Colonic mucosa (tissue), 4 donors: Measurements from ENCODE around the gene HOXB9. TPM values are rescaled to one million over a fixed set of nuclear protein-coding genes. Genes with fewer than 3 reads are reported as not detected.

Source experiments
- DNase-seq: peaks from one replicate; pipeline ENCODE4 v3.0.0-alpha.2; 2020
- H3K27ac ChIP-seq: fragments of 200-600 bp; one replicate; pipeline ENCODE4 v1.8.0; 2021
- H3K27me3 ChIP-seq: fragments of 200-600 bp; one replicate; pipeline ENCODE4 v1.8.0; 2021
- H3K36me3 ChIP-seq: fragments of 200-600 bp; one replicate; pipeline ENCODE4 v1.8.0; 2021
- H3K4me1 ChIP-seq: fragments of 200-600 bp; one replicate; pipeline ENCODE4 v1.8.0; 2021; ENCODE audit warnings: mild to moderate bottlenecking
- H3K4me3 ChIP-seq: fragments of 200-600 bp; one replicate; pipeline ENCODE4 v1.8.0; 2021
- H3K9ac ChIP-seq, 2 donors: one replicate each; pipeline ENCODE4 v1.7.0; 2013; ENCODE audit warnings: control low read depth in 2 of 2, low read depth in 2 of 2, low read length in 2 of 2
- H3K9me3 ChIP-seq: fragments of 200-600 bp; one replicate; pipeline ENCODE4 v1.8.0; 2021
- intact Hi-C: fragments of 100-400 bp; cut with DNase I; formaldehyde crosslinking; loops from one replicate; pipeline ENCODE4 v1.14.1; 2022
- total RNA-seq, 2 donors: library from RNA; stranded (reverse); fragmentation: NEBNext Ultra II Directional in 1 of 2; extraction: Animal tissue kit (Norgen Biotek cat#: 25700) in 1 of 2; gene quantifications; one replicate each; pipeline ENCODE4 v1.2.1, GENCODE V29; 2021
- TF ChIP-seq, protein P1 (sequence below): fragments of 200-600 bp; IDR thresholded peaks from one replicate; pipeline ENCODE4 v1.8.0; 2022; ENCODE audit warnings: antibody characterized with exemption, mild to moderate bottlenecking
- donor health status: healthy.
- donor health status: DM: no; HTN: no; CAD: no.
- donor health status: DM: no; HTN: no; CAD: no.

Gene HOXB9
- total RNA-seq, 2 donors from 2014 or later: 37.1 to 73.9 TPM

DNA sequence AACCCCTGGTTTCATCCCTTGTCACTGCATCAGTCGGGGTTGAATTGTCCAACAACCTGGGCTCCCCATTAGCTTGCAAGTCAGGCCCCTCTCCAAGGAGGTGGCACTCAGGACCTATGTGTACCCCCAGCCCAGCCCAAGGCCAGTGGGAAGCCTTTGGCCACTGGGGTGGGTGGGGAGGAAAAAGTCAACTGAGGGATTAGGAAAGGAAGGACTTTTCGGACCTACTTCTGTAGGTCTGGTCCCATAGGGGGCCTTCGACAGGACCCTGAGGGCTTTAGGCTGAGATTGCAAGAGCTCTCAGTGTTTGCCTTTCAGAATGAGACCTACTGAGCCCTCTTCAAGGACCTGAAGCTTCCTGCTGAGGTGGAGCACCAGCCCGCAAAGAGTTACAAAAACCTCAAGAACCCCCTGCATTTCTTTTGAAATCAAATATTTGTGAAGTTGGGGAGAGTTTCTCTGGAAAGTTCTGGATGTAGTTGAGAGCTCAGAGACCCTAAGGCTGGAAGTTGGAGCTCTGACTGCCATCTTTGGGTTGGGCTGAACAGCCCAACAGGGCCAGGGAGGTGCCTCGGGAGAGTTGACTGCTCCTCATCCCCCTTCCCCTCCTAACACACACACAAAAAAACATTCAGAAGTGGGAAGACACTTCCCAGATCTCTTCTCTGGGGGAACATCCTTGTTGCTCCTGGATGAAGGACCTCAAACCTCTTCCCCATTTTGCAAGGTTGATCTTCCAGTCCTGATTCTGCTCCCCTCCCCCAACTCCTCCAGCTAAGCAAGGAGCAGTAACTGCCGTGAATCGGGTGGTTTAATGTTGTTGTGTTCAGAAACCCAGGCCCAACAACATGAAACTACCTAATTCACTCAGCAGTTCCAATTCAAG lies 5.8 kb upstream of the HOXB9 start:
- peak; percentile 64 for DNase-seq
- intact Hi-C loops: no loop called here
- Histone ChIP-seq H3K27me3 (peaks cover 40% of the 10 kb centered on the region), H3K36me3 (no peaks in the 10 kb centered on the region), H3K9me3 (no peaks in the 10 kb centered on the region), H3K27ac (peak overlapping the region; percentile 86), H3K9ac (peak overlapping the region; percentile 71 to 76), H3K4me3 (peak overlapping the region; percentile 8), H3K4me1 (peaks cover 26% of the 10 kb centered on the region)
- TF ChIP-seq, protein P1, sequence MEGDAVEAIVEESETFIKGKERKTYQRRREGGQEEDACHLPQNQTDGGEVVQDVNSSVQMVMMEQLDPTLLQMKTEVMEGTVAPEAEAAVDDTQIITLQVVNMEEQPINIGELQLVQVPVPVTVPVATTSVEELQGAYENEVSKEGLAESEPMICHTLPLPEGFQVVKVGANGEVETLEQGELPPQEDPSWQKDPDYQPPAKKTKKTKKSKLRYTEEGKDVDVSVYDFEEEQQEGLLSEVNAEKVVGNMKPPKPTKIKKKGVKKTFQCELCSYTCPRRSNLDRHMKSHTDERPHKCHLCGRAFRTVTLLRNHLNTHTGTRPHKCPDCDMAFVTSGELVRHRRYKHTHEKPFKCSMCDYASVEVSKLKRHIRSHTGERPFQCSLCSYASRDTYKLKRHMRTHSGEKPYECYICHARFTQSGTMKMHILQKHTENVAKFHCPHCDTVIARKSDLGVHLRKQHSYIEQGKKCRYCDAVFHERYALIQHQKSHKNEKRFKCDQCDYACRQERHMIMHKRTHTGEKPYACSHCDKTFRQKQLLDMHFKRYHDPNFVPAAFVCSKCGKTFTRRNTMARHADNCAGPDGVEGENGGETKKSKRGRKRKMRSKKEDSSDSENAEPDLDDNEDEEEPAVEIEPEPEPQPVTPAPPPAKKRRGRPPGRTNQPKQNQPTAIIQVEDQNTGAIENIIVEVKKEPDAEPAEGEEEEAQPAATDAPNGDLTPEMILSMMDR: no peak

DNA sequence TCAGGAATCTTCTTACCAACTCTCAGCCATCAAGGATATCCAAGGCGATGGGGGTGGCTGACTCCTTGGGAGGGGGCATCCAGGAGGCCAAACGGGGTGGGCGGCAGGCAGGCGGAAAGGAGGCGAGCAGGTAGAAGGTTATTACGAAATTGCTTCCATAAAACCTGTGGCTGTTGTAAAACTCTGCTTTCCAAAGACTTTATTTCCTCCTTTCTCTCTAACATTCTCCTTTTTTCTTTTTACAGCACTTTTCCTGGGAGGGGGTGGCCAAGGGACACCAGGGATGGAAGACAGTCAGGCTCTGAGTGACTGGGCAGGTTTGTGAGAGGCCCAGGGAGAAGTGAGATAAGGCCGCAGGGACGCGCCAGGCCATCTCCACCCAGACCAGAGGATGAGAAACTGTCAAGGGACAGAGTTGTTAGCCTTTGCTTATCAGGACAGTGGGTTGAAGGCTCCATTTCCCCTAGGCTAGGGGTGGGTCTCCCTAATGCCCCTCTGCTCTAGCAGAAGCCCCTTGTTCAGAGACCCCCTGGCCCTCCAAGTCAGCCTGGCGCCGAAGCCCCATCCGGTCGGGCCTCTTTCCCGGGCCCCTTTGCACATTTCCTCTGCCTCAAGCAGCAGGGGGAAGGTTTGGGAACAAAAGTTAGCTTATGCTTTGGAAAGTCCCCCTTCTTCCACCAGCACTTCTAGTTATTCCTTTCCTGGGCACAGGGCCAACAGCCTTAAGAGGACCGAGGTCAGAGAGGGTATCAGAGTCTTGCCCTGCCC lies 5.0 kb upstream of the HOXB9 start:
- TF ChIP-seq, protein P1: no peak
- peaks cover 26% of the 10 kb centered on the region for H3K4me1 ChIP-seq

DNA sequence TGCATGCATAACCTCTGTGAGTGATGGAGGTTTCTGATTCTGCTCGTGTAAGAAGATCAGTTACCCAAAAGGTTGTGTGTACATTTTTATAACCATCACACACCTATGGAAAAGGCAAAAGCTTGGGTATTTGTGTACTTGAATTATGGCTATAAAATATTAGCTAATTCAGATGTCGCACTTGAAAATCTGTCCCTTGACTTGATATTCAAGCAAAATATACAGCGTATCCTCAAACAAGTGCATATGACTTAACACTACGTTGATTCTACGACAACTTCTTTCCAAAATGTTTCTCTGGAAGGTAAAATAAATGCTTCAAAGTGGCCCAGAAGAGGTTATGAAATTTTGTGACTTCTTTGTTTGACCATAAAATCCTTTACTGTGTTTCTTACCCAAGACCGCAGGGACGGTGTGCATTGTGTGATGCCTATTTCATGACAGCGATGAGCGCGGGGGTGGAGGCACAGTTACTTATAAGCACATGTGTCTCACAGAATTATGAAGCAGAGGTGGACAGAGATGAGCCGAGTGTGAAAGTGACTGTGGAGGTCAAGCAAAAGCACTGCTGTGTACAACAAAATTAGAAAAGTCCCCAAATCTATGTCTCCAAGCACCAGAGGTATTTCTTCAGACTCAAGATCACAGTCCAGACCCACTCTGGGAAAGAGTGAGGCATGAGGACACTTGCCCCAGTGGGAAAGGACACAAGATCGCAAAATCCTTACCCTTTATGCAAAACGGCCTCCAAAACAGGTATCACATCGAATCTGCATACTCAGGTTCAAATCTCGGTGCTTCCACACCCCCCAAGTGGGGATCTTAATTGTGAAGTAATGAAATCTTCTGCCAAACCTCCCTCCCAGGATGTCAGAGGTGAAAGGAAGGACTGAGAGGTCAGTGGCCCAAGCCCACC lies 4.1 kb upstream of the HOXB9 start:
- peaks cover 41% of the 10 kb centered on the region for H3K27me3 ChIP-seq
- intact Hi-C loops: no loop called here
- DNase-seq: peak; percentile 62
- H3K4me3 ChIP-seq: no peak overlapping the region
- H3K36me3 ChIP-seq: no peaks in the 10 kb centered on the region
- peaks cover 23% of the 10 kb centered on the region for H3K4me1 ChIP-seq
- no peaks in the 10 kb centered on the region for H3K9me3 ChIP-seq
- TF ChIP-seq, protein P1: no peak
- H3K27ac ChIP-seq: peak overlapping the region; percentile 86
- peak overlapping the region in 1 of 2 donors; percentile 71 for H3K9ac ChIP-seq

More for the DNA sequence above, 5.0 kb upstream of the HOXB9 start:
- H3K9me3 ChIP-seq: no peaks in the 10 kb centered on the region
- peak; percentile 85 for DNase-seq
- peak overlapping the region; percentile 45 to 71 for H3K9ac ChIP-seq
- peak overlapping the region; percentile 86 for H3K27ac ChIP-seq
- H3K36me3 ChIP-seq: no peaks in the 10 kb centered on the region
- peaks cover 47% of the 10 kb centered on the region for H3K27me3 ChIP-seq
- intact Hi-C loops: no loop called here
- H3K4me3 ChIP-seq: no peak overlapping the region

DNA sequence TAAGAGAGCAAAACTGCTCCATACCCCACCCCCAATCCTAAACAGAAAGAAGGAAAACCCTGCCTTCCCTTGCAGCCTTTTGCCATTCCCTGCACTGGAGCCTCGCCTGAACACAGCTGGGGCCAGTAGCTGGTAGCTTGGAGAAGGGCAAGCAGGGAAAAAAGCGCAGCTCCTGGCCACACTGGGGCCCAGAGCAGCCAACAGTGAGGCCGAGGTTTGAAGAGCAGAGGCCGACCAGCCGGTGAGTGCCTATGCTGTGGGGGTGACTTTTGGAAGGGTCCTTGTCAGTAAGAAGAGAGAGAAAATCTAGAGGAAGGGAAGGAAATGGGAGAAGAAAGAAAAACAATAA lies 3.2 kb upstream of the HOXB9 start:
- Histone ChIP-seq H3K9me3 (no peaks in the 10 kb centered on the region), H3K4me1 (peaks cover 21% of the 10 kb centered on the region), H3K9ac (peak overlapping the region; percentile 0 to 71), H3K27me3 (peaks cover 44% of the 10 kb centered on the region), H3K27ac (peak overlapping the region; percentile 82), H3K4me3 (no peak overlapping the region), H3K36me3 (no peaks in the 10 kb centered on the region)
- intact Hi-C loops: loop anchor here (10.0 kb wide), 1 partner anchor 485 kb away; no protein-coding TSS in a partner anchor
- TF ChIP-seq, protein P1: no peak
- peak; percentile 26 for DNase-seq
